Stimulated activated CD4-positive, alpha-beta T cell treated with anti-CD3 and anti-CD28 coated beads, Interleukin-4, amount 100 ng/mL, for 24 hours (primary cell): ENCODE results near the gene C6orf47.
"Not testable (repeated sequence)": the region's sequence is repeated elsewhere in the genome, so short reads cannot be mapped to it uniquely, and the experiment has no call there.

ENCODE experiments used
- DNase-seq: peaks from one replicate; pipeline ENCODE4 v3.0.0-alpha.2; 2020

C6orf47 gene

GRCh38 chr6:31660381-31661261 lies at the start of gene C6orf47:
Gene C6orf47, minus strand, starts transcription at chr6:31660778. Its CDS starts 831 bp downstream, at chr6:31659947.
- DNase-seq = peak; percentile 76

- DNase-seq = not testable (repeated sequence)
These were observed 48.6 kb upstream of the C6orf47 start for GRCh38 chr6:31709157-31709556.

GRCh38 chr6:31708224-31708623 lies 47.6 kb upstream of the C6orf47 start:
- DNase-seq = no peak

- DNase-seq = no peak
These were observed 47.1 kb upstream of the C6orf47 start for GRCh38 chr6:31707701-31708100.

GRCh38 chr6:31706599-31706998 lies 46.0 kb upstream of the C6orf47 start, which contains the start of gene LY6G6F:
Gene LY6G6F, plus strand, starts transcription at chr6:31706866. Its CDS starts 41 bp downstream, at chr6:31706907.
- DNase-seq = no peak

GRCh38 chr6:31705931-31706330 lies 45.4 kb upstream of the C6orf47 start:
- DNase-seq = no peak

- DNase-seq = peak; percentile 97
These were observed 42.5 kb upstream of the C6orf47 start, which contains the start of gene ABHD16A for GRCh38 chr6:31702819-31703716. Gene ABHD16A, minus strand, starts transcription at chr6:31703324. Its CDS starts 43 bp downstream, at chr6:31703281.

GRCh38 chr6:31702405-31702818 lies 41.8 kb upstream of the C6orf47 start:
- DNase-seq = peak; percentile 41

GRCh38 chr6:31701666-31702404 lies 41.3 kb upstream of the C6orf47 start:
- no peak for DNase-seq

GRCh38 chr6:31700740-31701401 lies 40.3 kb upstream of the C6orf47 start:
- no peak for DNase-seq

- DNase-seq = no peak
These were observed 37.0 kb upstream of the C6orf47 start for GRCh38 chr6:31697555-31697954.

- DNase-seq = no peak
These were observed 33.0 kb upstream of the C6orf47 start for GRCh38 chr6:31693535-31693934.

- no peak for DNase-seq
These were observed 32.3 kb upstream of the C6orf47 start for GRCh38 chr6:31692886-31693285.

- no peak for DNase-seq
These were observed 31.8 kb upstream of the C6orf47 start for GRCh38 chr6:31692353-31692752.

- no peak for DNase-seq
These were observed 31.1 kb upstream of the C6orf47 start for GRCh38 chr6:31691564-31692108.

- no peak for DNase-seq
These were observed 30.5 kb upstream of the C6orf47 start for GRCh38 chr6:31691078-31691463.

GRCh38 chr6:31690231-31691077 lies 29.9 kb upstream of the C6orf47 start:
- DNase-seq = no peak

GRCh38 chr6:31689249-31690110 lies 28.9 kb upstream of the C6orf47 start:
- no peak for DNase-seq

GRCh38 chr6:31687860-31688693 lies 27.5 kb upstream of the C6orf47 start:
- DNase-seq = no peak
